GM18520 (cell line): ENCODE results near the gene FSD2.
"Not testable (repeated sequence)": the region's sequence is repeated elsewhere in the genome, so short reads cannot be mapped to it uniquely, and the experiment has no call there.

ENCODE experiments used
- ATAC-seq: cut with Tn5 transposase; IDR thresholded peaks from one replicate; pipeline ENCODE4 v1.9.1; 2021; ENCODE audit not compliant: unreplicated experiment

FSD2 gene

DNA sequence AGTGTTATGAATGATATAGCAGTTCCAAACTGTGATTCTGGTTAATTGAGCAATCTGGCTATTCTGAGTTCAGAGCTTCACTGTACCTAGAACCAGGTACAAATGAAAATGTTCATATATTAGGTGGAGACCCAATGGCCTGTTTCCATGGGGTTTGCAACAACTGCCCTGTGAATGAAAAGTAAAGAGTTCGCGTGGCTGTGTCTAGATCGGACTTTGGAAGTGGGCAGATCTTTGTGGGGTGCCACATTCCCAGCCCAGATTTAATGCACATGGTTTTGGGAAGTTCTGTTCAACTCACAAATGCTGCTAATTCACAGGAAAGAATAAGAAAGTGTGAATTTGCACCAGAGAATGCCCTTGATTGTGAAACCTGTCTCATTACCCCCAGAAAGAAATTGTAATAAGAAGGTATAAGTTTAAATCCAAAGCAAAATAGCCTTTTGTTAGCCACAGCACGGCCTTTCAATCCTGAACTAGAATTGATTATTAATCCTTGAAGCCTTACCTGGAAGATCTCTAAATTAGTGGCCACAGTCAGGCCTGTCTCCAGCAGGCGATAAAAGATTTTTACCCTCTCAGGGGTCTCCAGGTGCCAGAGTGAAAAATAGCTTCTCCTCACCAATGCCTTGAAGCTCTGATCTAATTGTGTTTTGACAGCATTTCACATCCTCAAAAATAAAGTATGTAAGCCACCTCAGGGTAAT, 26.2 kb upstream of the FSD2 start:
- ATAC-seq: no peak

DNA sequence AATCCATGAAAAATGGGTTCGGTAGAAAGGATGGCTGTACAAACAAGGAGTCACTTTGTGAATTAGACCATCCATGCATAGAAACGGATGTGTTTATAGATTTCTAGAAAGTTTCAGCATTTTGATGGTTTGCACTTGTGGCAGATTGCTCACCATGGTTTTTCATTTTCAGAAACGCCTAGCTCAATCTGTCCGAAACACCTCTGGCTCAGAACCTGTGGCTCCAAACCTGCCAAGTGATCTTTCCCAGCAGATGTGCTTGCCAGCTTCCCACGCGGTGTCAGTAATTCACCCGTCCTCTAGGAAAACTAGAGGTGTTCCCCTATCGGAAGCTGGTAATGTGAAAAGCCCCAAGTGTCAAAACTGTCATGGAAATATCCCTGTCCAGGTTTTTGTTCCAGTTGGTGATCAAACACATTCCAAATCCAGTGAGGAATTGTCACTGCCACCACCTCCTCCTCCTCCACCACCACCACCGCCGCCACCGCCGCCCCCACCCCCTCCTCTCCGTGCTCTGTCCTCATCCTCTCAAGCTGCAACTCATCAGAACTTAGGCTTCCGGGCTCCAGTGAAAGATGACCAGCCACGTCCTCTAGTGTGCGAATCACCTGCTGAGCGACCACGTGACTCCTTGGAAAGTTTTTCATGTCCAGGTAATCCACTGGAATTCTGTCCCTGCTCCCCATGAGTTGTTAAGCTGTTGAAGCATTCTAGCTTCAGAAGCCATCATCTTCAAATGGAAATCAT, 24.7 kb upstream of the FSD2 start:
- ATAC-seq: no peak

DNA sequence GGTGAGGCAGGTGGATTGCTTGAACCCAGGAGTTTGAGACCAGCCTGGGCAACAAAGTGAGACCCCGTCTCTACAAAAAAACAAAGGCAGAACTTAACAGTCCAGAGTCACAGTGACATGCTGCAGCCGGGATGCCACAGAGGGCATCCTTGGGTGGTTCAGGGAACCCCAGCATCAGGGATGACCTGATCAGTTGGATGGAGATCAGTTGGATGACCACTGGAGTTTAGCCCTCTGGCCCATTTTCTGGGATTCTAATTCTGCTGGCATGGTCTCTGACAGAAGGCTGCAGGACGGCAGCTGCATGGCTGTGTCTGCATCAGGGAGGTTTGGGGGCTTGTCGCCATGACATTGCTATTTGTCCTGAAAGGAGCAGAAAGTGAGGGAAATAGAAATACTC, 23.4 kb upstream of the FSD2 start:
- no peak for ATAC-seq

DNA sequence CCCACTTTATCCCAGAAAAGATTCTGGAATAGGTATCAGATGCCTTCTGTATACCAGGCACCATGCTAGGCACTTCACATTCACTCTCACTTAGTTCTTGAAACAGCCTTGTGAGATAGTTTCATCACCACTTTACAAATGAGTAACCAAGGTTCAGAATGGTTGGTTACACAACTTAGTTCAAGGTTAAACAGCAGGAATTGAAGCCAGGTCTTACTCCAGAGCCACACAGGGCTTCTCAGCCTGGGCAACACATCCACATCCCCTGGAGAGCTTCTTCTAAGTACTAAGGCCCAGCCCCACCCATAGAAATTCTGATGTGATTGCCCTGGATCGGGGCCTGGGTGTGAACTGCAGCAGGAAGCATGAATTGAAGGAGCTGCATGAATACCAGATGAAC, 22.2 kb upstream of the FSD2 start:
- ATAC-seq: no peak

DNA sequence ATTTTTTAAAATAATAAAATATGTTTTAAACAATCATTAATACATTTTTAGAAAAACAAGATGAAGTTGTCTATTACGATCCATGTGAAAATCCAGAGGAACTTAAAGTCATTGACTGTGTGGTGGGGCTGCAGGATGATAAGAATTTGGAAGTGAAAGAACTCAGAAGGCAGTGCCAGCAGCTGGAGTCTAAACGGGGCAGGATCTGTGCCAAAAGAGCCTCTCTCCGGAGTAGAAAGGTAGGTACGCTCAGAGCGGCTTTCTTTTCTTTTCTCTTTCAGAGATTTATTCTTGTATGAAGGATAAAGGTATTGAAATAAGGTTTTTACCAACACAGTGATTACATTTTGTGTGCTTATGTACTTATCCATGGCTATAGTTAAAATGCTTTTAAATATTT, 17.2 kb upstream of the FSD2 start:
- no peak for ATAC-seq

DNA sequence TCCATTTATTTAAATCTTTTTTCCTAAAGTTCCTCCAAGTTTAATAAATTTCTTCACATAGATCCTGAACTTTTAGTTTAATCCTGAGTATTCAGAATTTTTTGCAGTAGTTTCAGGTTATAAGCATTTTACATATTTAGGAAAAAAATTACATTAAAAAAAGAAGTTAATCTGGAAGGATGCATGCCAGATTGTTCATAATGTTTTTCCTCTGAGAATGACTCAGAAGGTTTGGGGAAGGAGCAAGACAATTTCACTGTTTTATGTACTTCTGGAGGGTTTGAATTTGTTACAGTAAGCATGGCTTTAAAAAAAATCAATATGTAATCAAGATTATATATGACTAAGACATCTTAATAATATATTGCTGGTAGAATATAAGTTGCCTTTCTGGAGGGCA, 16.0 kb upstream of the FSD2 start:
- ATAC-seq: not testable (repeated sequence)

DNA sequence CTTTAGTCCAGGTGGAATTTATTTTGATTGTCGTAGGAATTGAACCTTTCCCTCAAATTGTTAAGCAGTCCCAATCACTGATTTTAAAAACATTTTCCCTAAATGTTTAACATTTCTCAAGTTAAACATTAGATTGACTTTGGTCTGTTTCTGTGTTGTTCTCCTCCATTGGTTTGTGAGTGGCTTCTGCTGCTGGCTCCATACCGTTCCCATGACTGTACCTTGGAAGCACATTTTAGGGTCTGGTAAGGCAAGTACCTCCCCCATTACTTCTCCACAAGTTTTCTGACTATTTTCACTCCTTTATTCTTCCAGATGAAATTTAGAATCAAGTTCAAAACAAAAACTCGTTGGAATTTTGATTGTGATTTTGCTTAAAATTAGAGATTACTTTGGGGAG, 15.5 kb upstream of the FSD2 start:
- ATAC-seq: not testable (repeated sequence)

DNA sequence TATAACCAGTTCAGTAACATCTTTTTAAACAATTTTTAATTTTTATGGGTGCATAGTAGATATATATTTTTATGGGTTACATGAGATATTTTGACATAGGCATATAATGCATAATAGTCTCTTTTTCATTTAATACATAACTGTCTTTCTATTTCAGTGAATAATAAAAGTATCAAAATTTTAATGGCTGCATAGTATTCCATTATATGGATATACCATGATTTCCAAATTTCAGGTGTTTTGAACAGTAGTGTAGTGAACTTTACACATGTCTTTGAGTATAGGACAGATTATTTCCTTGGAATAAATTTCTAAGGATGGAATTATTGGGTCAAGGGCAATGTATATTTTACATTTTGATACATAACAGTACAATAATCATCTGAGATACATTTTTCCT, 14.3 kb upstream of the FSD2 start:
- ATAC-seq: no peak

DNA sequence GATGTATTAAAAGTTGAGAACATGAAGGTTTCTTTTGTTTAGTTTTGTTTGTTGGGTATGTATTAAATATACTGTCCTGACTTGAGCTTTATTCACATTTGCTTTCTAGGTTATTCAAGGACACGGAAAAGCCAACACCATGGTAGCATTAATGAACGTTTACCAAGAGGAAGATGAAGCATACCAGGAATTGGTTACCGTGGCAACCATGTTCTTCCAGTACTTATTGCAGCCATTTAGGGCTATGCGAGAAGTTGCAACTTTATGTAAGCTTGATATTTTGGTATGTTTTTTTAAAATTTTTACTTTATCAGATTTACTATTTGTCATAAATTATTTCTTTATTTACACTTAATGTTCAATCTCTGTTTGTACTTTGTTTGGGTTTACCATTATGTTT, 7.1 kb upstream of the FSD2 start:
- no peak for ATAC-seq

DNA sequence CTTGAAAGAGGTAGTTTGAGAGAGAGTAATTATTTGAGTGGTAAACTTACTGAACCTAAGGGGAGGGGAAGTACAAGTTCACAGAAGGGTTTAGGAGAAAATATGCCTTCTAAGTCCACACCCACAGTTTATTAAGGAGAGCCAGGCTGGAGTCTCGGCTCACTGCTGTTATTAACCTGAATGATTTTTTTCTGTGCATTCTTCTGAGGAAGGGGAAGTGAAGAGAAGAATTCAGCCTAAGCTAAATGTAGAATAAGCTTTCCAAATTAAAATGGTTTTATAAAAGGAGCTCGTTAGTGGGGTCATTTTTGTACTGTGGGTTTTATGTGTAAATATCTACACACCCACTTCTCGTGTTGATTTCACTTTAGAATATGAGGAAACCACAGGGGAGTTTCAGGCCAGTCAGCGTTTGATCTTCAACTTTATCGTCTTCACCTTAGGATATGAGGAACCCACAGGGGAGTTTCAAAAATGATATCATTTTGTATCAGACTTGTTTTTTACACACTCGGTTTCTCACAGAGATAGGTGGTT, 5.1 kb upstream of the FSD2 start:
- ATAC-seq: no peak

DNA sequence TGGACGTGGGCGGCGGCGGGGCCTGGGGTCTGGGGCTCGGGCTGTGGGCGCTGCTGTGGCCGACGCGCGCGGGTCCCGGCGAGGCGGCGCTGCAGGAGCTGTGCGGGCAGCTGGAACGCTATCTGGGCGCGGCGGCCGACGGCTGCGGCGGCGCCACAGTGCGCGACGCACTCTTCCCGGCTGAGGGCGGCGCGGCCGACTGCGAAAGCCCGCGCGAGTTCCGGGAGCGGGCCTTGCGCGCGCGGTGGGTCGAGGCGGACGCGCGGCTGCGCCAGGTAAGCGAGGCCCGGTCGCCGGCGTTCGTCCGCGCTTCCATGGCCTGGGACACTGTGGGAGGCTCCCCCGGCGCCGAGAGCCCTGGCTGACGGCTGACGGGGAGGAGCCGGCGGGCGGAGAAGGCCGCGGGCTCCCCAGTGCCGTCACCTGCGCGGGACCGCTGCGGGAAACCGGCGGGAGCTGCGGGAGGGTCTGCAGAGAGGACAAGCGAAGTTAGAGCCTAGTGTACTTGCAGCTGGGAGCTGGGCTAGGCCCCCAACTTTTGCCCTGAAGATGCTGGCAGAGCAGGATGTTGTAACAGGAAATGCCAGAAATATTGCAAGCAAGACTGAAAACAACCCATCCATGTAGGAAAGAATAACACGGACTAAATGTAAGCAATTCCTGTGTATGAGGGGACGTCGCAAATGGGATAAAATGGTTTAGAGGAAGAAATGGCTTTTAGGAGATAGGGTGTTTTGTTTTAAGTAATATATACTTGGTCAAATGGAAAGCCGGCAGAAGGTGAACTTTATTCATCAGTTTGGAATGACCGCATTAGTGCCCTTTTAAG, 4.4 kb upstream of the FSD2 start:
- ATAC-seq: peak; percentile 11

DNA sequence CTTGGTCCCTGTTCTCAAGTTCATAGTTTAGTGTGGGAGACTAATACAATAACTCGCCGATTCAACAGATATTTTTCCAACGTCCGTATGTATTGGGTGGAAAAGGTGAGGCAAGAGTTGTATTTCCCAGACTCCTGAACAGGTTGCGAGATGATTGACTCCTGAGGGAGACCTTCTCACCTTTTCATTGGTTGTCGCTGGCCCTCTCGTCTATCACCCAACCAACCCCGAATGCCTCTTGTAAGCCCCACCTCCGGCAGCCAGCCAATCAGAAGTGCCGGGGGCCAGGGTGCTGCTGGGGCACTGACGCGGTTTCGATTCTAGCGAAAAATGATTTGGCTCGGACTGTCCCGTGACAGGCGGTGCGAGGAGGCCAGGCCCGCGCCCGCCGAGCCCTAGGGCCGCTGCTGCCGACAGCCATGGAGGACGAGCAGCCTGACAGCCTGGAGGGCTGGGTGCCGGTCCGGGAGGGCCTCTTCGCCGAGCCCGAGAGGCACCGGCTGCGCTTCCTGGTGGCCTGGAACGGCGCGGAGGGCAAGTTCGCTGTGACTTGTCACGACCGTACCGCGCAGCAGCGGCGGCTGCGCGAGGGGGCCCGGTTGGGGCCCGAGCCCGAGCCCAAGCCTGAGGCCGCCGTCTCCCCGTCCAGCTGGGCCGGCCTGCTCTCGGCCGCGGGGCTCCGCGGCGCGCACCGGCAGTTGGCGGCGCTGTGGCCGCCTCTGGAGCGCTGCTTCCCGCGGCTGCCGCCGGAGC, 3.6 kb upstream of the FSD2 start, which contains the start of gene WHAMM:
Gene WHAMM, plus strand, starts transcription at position 321 of the 753 bp plus-strand sequence. Its CDS starts 99 bp downstream, at position 420.
- ATAC-seq: peak; percentile 79

DNA sequence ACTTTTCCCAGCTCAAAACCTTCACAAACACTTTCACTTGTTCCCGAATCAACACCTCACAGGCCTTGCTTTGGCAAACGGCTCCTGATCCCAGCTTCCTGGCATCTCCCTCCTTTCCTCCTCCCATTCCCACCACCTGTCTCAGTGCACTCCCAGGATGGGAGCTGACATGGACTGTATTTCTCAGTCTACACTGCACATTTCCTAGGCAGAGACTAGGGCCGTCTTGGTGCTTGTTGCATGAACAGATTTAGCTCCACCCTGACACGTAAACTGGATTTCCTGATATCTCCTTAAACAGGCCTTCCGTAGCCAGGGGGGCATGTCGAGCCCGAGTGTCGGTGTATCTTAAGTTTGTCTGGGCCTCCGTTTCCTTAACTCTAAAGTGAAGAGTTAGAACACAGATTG, 2.8 kb upstream of the FSD2 start:
- no peak for ATAC-seq

DNA sequence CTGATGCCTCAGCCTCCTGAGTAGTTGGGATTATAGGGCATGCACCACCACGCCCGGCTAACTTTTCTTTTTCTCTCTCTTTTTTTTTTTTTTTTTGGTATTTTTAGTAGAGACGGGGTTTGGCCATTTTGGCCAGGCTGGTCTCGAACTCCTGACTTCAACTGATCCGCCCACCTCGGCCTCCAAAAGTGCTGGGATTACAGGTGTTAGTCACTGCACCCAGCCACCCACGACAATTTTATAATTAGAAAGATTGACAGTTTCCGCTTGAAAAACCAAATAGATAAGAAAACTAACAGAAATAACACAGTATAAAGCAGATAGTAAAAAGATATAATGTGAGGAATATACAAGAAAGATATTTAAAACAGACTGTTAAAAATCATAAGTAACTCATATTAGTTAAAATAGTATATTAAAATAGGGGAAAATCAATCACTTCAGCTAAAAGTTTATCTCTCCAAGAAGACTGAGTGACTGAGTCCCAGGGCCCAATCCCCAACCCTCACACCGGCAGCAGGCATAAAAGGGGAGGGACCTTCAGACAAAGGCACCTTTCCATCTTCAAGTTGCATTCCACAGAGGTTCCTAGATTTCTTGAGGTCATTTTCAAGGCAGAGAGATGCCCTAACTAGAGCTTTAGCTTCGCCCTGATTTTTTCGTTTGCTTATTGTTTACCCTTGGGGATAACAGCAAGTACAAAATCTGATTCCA, 2.2 kb upstream of the FSD2 start:
- ATAC-seq: no peak

DNA sequence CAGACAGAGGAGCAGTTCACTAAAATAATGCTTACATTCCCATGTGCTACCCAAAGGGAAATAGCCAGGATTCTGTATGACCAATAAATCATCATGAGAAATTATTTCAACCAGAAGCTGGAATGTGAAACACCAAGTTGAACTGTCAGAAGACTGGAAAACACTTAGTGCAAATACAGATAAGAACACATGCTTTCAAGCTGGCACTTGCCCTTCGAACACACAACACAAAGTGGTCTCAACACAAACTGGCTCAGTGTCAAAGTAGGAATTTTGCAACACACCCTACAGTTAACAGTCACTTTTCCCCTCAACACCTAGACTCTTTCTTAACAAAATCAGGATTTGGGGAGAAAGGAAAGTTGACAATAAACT, 1.3 kb downstream of the FSD2 start:
- ATAC-seq: no peak

DNA sequence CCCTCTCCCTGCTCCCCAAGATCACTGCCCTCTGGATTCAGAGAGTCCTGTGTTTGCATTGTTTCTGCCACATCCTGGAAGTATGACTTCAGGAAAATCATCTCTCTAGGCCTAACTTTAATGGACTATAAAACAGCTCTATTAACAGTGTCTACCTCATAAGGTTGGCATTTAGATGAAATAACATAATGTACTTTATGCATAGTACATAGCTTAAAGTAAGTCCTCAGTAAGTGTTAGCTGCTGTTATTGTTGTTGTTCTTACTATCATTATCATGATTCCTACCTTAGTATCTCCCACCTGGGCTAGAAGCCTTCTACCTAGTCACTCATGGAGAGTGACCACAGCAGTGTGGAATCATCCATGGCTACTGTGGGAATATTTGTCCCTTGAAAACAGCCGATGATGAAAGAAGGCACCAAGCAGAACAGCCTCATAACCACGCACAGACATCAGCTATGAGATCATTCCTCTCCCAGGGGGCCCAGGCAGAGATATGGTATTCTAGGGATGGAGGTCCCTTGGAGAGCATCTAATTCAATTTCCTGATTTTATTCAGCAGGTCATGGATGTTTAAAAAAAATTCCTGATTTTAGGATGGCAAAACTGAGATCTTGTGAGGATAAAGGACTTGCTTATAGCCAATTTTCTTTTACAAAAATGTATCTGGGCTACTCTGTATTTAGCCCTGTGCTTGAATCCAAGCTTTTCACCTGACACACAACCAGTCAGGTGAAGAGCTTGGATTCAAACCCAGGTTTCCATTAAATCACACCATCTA, 1.9 kb downstream of the FSD2 start:
- no peak for ATAC-seq

DNA sequence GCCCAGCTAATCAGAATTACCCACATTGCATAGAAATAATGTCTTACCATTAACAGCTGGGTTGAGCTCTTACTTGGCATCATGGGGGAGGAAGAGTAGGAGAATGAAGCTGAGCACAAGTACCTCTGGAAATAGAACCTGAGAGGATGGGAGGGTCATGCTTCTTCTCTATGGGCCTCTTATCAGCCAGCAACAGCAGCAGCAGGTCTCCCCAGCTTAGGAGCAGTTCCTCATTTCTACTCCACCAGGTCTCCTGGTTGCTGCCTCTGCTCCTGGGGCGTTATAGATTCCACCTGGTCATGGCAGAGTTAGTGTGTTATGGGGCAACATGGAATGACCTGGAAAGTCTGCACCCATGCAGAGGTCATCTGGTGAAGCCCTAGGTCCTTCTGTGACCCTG, 3.4 kb downstream of the FSD2 start:
- ATAC-seq: no peak

DNA sequence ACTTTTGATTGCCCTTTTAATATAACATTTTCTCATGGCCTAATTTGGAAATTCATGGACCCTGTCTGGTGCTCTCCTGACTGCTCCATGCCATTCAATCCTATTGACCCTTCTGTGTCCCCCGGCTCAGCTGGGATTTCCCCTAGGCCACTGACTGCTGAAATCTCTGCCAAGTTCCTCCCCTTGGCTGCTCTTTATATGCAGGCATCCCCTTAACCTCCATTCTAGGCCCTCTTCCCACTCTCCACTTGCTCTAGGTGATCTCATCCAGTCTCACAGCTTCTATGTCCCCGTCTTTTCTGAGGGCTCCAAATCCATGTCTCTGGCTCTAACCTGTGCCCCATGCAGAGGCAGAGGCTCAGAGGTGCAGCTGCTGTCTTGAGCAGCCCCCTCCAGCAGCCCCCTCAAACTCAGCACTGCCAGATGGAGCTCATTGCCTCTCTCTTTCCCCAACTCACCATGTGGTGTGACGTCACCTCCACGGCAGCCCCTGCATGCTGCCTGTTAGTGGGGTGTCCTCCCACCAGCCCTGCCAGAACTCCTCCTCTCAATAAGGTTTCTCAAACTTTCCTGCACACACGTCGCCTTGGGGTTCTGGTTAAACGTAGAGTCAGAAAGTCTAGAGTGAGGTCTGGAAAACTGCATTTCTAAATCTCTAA, 6.6 kb downstream of the FSD2 start:
- ATAC-seq: no peak
